ENCODE data around the gene PDGFRB. TPM values are rescaled to one million over a fixed set of nuclear protein-coding genes. Genes with fewer than 3 reads are reported as not detected.

Gene PDGFRB
- total RNA-seq, 1 donor from 2014 or later: 4.1 TPM

- intact Hi-C loops (cut with micrococcal nuclease): no loop called here
Observed at GRCh38 chr5:150132740-150133139, 22.9 kb downstream of the PDGFRB start.

- intact Hi-C loops (cut with micrococcal nuclease): no loop called here
Observed at GRCh38 chr5:150131978-150132694, 23.5 kb downstream of the PDGFRB start.

- intact Hi-C loops (cut with micrococcal nuclease): no loop called here
Observed at GRCh38 chr5:150131461-150131860, 24.2 kb downstream of the PDGFRB start.

- intact Hi-C loops (cut with micrococcal nuclease): loop anchor here (1.0 kb wide), 3 partner anchors 88 to 306 kb away; no protein-coding TSS in a partner anchor
Observed at GRCh38 chr5:150130493-150130922, 25.1 kb downstream of the PDGFRB start.

- intact Hi-C loops (cut with micrococcal nuclease): loop anchor here (1.0 kb wide), 3 partner anchors 88 to 306 kb away; no protein-coding TSS in a partner anchor
Observed at GRCh38 chr5:150129813-150130492, 25.7 kb downstream of the PDGFRB start.

- intact Hi-C loops (cut with micrococcal nuclease): no loop called here
Observed at GRCh38 chr5:150129454-150129812, 26.2 kb downstream of the PDGFRB start.

GRCh38 chr5:150126921-150127265, 28.8 kb downstream of the PDGFRB start:
- intact Hi-C loops (cut with micrococcal nuclease): no loop called here

- intact Hi-C loops (cut with micrococcal nuclease): no loop called here
Observed at GRCh38 chr5:150126199-150126920, 29.3 kb downstream of the PDGFRB start.

- intact Hi-C loops (cut with micrococcal nuclease): no loop called here
Observed at GRCh38 chr5:150125334-150125733, 30.3 kb downstream of the PDGFRB start.

- intact Hi-C loops (cut with micrococcal nuclease): no loop called here
Observed at GRCh38 chr5:150124596-150124995, 31.0 kb downstream of the PDGFRB start.

GRCh38 chr5:150124111-150124557, 31.5 kb downstream of the PDGFRB start:
- intact Hi-C loops (cut with micrococcal nuclease): no loop called here

GRCh38 chr5:150123542-150123941, 32.1 kb downstream of the PDGFRB start:
- intact Hi-C loops (cut with micrococcal nuclease): loop anchor here (2.0 kb wide), 1 partner anchor 123 kb away; the partner anchor contains the start of genes HMGXB3 and TIGD6

GRCh38 chr5:150122536-150123481, 32.8 kb downstream of the PDGFRB start:
- intact Hi-C loops (cut with micrococcal nuclease): loop anchor here (2.0 kb wide), 1 partner anchor 122 kb away; the partner anchor contains the start of genes HMGXB3 and TIGD6

GRCh38 chr5:150122158-150122510, 33.5 kb downstream of the PDGFRB start:
- intact Hi-C loops (cut with micrococcal nuclease): loop anchor here (2.0 kb wide), 1 partner anchor 121 kb away; the partner anchor contains the start of genes HMGXB3 and TIGD6

GRCh38 chr5:150121448-150122157, 34.0 kb downstream of the PDGFRB start:
- intact Hi-C loops (cut with micrococcal nuclease): loop anchor here (2.0 kb wide), 1 partner anchor 121 kb away; the partner anchor contains the start of genes HMGXB3 and TIGD6

GRCh38 chr5:150120617-150121447, 34.8 kb downstream of the PDGFRB start:
- intact Hi-C loops (cut with micrococcal nuclease): no loop called here

- intact Hi-C loops (cut with micrococcal nuclease): no loop called here
Observed at GRCh38 chr5:150120062-150120441, 35.6 kb downstream of the PDGFRB start.

GRCh38 chr5:150119421-150120061, 36.1 kb downstream of the PDGFRB start:
- intact Hi-C loops (cut with micrococcal nuclease): no loop called here
